HPDE6-E6E7 (cell line): ENCODE measurements around the gene MAG.

Experiments used
- DNase-seq: peaks from one replicate; pipeline ENCODE4 v3.0.0; 2011; ENCODE audit warnings: missing footprints; ENCODE audit errors: extremely low spot score

MAG gene

GRCh38 chr19:35360880-35361420, 69.0 kb downstream of the MAG start:
- no peak for DNase-seq

GRCh38 chr19:35362261-35363000, 70.5 kb downstream of the MAG start:
- no peak for DNase-seq

- no peak for DNase-seq
Observed at GRCh38 chr19:35363001-35363590, 71.1 kb downstream of the MAG start.
